Cardiac muscle cell (in vitro differentiated cells and primary cell): ENCODE data around the gene SZT2. TPM values are rescaled to one million over a fixed set of nuclear protein-coding genes. Genes with fewer than 3 reads are reported as not detected.

Experiments
- DNase-seq, 2 donors: peaks; one replicate each; pipeline versions ENCODE4 v3.0.0 to v3.0.0-alpha.2; 2010 to 2017; ENCODE audit warnings: low read depth in 1 of 2, low spot score in 1 of 2
- H3K27ac ChIP-seq: fragments of 200-600 bp; sonication (generic); 2 replicates; pipeline ENCODE4 v1.5.1; 2016
- H3K27me3 ChIP-seq: fragments of 200-600 bp; sonication (generic); 2 replicates; pipeline ENCODE4 v1.6.0; 2016; ENCODE audit warnings: control low read depth
- H3K36me3 ChIP-seq: fragments of 200-600 bp; sonication (generic); 2 replicates; pipeline ENCODE4 v1.5.1; 2016; ENCODE audit warnings: control low read depth
- H3K4me1 ChIP-seq: fragments of 200-600 bp; sonication (generic); 2 replicates; pipeline ENCODE4 v1.8.1; 2017; ENCODE audit warnings: low read depth, mild to moderate bottlenecking, mixed run types
- H3K4me3 ChIP-seq: fragments of 200-600 bp; sonication (generic); 2 replicates; pipeline ENCODE4 v1.5.1; 2016; ENCODE audit warnings: mild to moderate bottlenecking
- H3K9me3 ChIP-seq: fragments of 200-600 bp; sonication (generic); 2 replicates; pipeline ENCODE4 v1.5.1; 2017; ENCODE audit warnings: low read depth, mild to moderate bottlenecking, control low read depth
- polyA plus RNA-seq: library from polyadenylated mRNA; unstranded; fragments of >200 nt; fragmentation: Nextera tagmentation; extraction: Ambion mirVana; gene quantifications from 2 replicates; pipeline ENCODE4 v1.2.1, GENCODE V29; 2016
- total RNA-seq: library from RNA; depleted of rRNA; stranded (reverse); fragments of >200 nt; gene quantifications from 2 replicates; pipeline ENCODE4 v1.2.3, GENCODE V29; 2016
- TF ChIP-seq, protein P1 (sequence below): IDR thresholded peaks from 2 replicates; pipeline ENCODE4 v1.5.1; 2012; ENCODE audit warnings: low read depth, mild to moderate bottlenecking, low read length

SZT2 gene
- total and polyA plus RNA-seq, 2 experiments from 2014 or later, result 11.5 to 28.2 TPM

DNA sequence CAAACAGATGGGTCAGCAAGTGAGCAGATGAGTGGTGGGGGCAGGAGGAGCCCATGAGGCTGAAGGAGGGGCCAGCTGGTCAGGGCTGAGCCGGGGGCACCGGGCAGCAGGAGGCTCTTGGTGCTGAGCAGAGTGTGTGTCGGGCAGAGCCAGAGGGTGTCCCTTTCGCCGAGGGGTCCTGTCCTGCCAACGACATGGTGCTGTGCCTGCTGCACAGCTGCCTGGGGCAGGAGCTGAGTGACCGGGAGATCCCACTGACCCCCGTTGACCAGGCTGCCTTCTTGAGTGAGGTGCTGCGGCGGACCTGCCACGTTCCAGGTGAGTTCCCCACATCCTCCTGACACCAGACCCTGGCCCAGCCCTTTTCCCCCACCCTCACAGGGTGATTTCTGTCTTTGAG lies 36.5 kb downstream of the SZT2 start:
- no peaks in the 10 kb centered on the region for H3K27me3 ChIP-seq
- no peak overlapping the region for H3K27ac ChIP-seq
- DNase-seq, result no peak
- no peaks in the 10 kb centered on the region for H3K4me1 ChIP-seq
- H3K9me3 ChIP-seq, result no peaks in the 10 kb centered on the region
- TF ChIP-seq, protein P1, sequence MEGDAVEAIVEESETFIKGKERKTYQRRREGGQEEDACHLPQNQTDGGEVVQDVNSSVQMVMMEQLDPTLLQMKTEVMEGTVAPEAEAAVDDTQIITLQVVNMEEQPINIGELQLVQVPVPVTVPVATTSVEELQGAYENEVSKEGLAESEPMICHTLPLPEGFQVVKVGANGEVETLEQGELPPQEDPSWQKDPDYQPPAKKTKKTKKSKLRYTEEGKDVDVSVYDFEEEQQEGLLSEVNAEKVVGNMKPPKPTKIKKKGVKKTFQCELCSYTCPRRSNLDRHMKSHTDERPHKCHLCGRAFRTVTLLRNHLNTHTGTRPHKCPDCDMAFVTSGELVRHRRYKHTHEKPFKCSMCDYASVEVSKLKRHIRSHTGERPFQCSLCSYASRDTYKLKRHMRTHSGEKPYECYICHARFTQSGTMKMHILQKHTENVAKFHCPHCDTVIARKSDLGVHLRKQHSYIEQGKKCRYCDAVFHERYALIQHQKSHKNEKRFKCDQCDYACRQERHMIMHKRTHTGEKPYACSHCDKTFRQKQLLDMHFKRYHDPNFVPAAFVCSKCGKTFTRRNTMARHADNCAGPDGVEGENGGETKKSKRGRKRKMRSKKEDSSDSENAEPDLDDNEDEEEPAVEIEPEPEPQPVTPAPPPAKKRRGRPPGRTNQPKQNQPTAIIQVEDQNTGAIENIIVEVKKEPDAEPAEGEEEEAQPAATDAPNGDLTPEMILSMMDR, result no peak
- peaks cover 27% of the 10 kb centered on the region for H3K36me3 ChIP-seq
- H3K4me3 ChIP-seq, result no peak overlapping the region

DNA sequence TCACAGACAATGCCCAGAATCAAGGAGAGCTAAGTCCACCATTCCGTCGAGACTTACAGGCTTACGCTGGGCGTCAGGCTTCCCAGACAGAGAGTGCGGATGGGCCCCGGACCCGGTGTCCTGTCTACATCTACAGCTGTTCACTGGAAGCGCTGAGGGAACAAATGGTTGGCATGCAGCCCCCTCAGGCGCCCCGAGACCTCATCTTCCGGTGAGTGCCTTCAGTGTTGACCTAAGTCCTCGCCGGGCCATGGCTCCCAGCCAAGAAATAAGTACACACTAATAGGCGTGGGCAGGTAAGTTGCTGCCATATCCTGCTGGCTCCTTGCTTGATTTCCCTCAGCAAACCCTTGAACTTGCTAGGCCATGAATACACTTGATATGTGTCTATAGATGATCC lies 37.8 kb downstream of the SZT2 start:
- no peaks in the 10 kb centered on the region for H3K9me3 ChIP-seq
- no peak overlapping the region for H3K27ac ChIP-seq
- H3K4me1 ChIP-seq, result no peaks in the 10 kb centered on the region
- no peaks in the 10 kb centered on the region for H3K27me3 ChIP-seq
- TF ChIP-seq, protein P1, result no peak
- DNase-seq, result no peak
- peaks cover 35% of the 10 kb centered on the region for H3K36me3 ChIP-seq
- no peak overlapping the region for H3K4me3 ChIP-seq

DNA sequence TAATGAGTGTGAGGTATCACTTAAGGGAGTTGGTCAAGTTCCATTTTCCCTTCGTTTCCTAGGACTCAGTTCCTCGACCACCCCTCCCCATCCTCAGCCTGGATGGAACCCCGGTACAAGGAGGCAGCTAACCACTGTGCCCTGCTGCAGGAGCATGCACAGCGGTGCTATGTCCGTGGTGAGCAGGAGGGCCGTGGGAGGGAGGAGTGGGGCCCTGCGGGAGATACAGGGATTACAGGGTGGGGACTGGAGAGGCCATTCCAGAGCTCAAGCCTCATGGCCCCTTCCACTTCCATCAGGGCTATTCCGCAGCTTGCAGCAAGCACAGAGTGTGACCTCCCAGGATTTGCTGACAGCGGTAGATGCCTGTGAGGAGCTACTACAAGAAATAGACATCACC lies 38.2 kb downstream of the SZT2 start:
- TF ChIP-seq, protein P1, result no peak
- Histone ChIP-seq H3K9me3 (no peaks in the 10 kb centered on the region), H3K27me3 (no peaks in the 10 kb centered on the region), H3K27ac (no peak overlapping the region), H3K4me1 (no peaks in the 10 kb centered on the region), H3K36me3 (peaks cover 35% of the 10 kb centered on the region), H3K4me3 (no peak overlapping the region)
- DNase-seq, result no peak

DNA sequence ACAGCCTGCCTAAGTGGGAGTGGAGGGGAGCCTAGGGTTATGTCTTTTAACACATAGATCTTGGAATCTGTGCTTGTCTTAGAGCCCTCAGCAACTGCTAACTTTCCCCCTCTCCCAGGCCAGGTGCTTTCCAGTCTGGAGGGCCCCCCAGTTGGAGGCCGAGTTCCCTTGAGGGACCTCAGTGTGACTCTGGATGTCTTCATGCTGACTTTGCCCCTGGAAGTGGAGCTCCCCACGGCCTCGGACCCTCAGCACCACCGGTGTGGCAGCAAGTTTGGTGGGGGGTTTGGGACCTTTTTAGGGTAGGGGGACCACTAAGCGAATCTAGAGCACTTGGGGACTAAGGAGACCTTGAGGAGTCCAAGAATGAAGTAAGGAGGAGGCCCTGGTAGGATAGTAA lies 41.1 kb downstream of the SZT2 start:
- no peak overlapping the region for H3K27ac ChIP-seq
- peaks cover 45% of the 10 kb centered on the region for H3K36me3 ChIP-seq

DNA sequence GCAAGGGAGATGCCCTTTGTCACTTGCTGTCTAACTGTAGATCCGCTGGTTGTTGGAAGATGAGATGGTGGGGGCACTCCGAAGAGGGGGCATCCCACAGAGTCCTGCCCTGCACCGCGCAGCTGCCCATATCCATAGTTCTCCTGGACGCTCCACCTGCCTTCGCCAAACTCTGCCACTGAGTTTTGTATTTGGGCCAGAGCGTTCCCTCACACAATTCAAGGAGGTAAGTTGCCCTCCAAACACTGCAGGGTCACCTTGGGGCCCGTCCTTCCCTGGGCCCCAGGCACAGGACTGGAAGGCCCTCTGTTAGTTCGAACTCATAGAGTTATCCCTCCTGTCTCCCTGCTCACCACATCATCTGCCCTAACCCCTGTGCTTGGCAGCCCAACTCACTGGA lies 42.0 kb downstream of the SZT2 start:
- Histone ChIP-seq H3K27me3 (no peaks in the 10 kb centered on the region), H3K9me3 (no peaks in the 10 kb centered on the region), H3K4me1 (peaks cover 5% of the 10 kb centered on the region), H3K27ac (no peak overlapping the region), H3K4me3 (no peak overlapping the region), H3K36me3 (peaks cover 40% of the 10 kb centered on the region)
- DNase-seq, result no peak
- TF ChIP-seq, protein P1, result no peak

More for the DNA sequence above, 41.1 kb downstream of the SZT2 start:
- H3K9me3 ChIP-seq, result no peaks in the 10 kb centered on the region
- H3K27me3 ChIP-seq, result no peaks in the 10 kb centered on the region
- no peak for DNase-seq
- peaks cover 4% of the 10 kb centered on the region for H3K4me1 ChIP-seq
- no peak overlapping the region for H3K4me3 ChIP-seq
- TF ChIP-seq, protein P1, result no peak
